NT2/D1 (cell line): ENCODE measurements around the gene PARG.
"Not testable (repeated sequence)": the region's sequence is repeated elsewhere in the genome, so short reads cannot be mapped to it uniquely, and the experiment has no call there.

ENCODE experiments used
- DNase-seq: peaks from one replicate; pipeline ENCODE4 v3.0.0-alpha.2; 2011; ENCODE audit warnings: low read depth, low spot score
- H3K27me3 ChIP-seq: 2 replicates; pipeline ENCODE4 v1.6.0; 2011; ENCODE audit warnings: mild to moderate bottlenecking; ENCODE audit not compliant: insufficient read length, insufficient read depth
- H3K36me3 ChIP-seq: 2 replicates; pipeline ENCODE4 v1.6.1; 2011; ENCODE audit warnings: mild to moderate bottlenecking, low read length, mixed read lengths; ENCODE audit not compliant: insufficient read depth, insufficient read length
- H3K4me1 ChIP-seq: 2 replicates; pipeline ENCODE4 v1.5.1; 2011; ENCODE audit not compliant: insufficient read depth, insufficient read length
- H3K4me3 ChIP-seq: 2 replicates; pipeline ENCODE4 v1.5.1; 2011; ENCODE audit warnings: low read depth; ENCODE audit not compliant: insufficient read length
- H3K9ac ChIP-seq: 2 replicates; pipeline ENCODE4 v1.6.0; 2011; ENCODE audit warnings: low read depth; ENCODE audit not compliant: insufficient read length
- H3K9me3 ChIP-seq: 2 replicates; pipeline ENCODE4 v1.5.1; 2011; ENCODE audit warnings: mild to moderate bottlenecking, low read length; ENCODE audit not compliant: insufficient read depth
- SUZ12 ChIP-seq: IDR thresholded peaks from 2 replicates; pipeline ENCODE4 v1.6.1; 2011; ENCODE audit not compliant: insufficient read length, insufficient read depth; ENCODE audit errors: extremely low read depth
- YY1 ChIP-seq: IDR thresholded peaks from 2 replicates; pipeline ENCODE4 v1.6.1; 2011; ENCODE audit not compliant: insufficient read length, insufficient read depth
- ZNF274 ChIP-seq: IDR thresholded peaks from 2 replicates; pipeline ENCODE4 v1.6.1; 2011; ENCODE audit warnings: mild to moderate bottlenecking, low read depth, low read length

The PARG gene

GRCh38 chr10:49844775-49845595 lies 96.8 kb downstream of the PARG start:
- no peak for DNase-seq
- Histone ChIP-seq H3K36me3 (peaks cover 19% of the 10 kb centered on the region), H3K9me3 (no peaks in the 10 kb centered on the region), H3K9ac (no peak overlapping the region), H3K27me3 (no peaks in the 10 kb centered on the region), H3K4me3 (no peak overlapping the region), H3K4me1 (no peaks in the 10 kb centered on the region)
- TF ChIP-seq YY1 (no peak), SUZ12 (no peak), ZNF274 (no peak)

- not testable (repeated sequence) for H3K4me3 ChIP-seq
Observed at GRCh38 chr10:49842333-49842628, 99.5 kb downstream of the PARG start.

GRCh38 chr10:49841615-49842332 lies 100.1 kb downstream of the PARG start:
- Histone ChIP-seq H3K4me3 (no peak overlapping the region), H3K9ac (no peak overlapping the region), H3K4me1 (no peaks in the 10 kb centered on the region), H3K36me3 (peaks cover 26% of the 10 kb centered on the region), H3K27me3 (no peaks in the 10 kb centered on the region), H3K9me3 (no peaks in the 10 kb centered on the region)
- DNase-seq: no peak
- no peak for TF ChIP-seq ZNF274
- TF ChIP-seq YY1: no peak
- no peak for TF ChIP-seq SUZ12

More at GRCh38 chr10:49842333-49842628, 99.5 kb downstream of the PARG start:
- H3K9ac ChIP-seq, DNase-seq, H3K4me1 ChIP-seq, H3K9me3 ChIP-seq, H3K27me3 ChIP-seq: not testable (repeated sequence)
- peaks cover 26% of the 10 kb centered on the region for H3K36me3 ChIP-seq

- Histone ChIP-seq H3K4me3 (no peak overlapping the region), H3K36me3 (peaks cover 21% of the 10 kb centered on the region), H3K9ac (no peak overlapping the region), H3K27me3 (no peaks in the 10 kb centered on the region), H3K4me1 (no peaks in the 10 kb centered on the region), H3K9me3 (no peaks in the 10 kb centered on the region)
- DNase-seq: no peak
- no peak for TF ChIP-seq YY1
- no peak for TF ChIP-seq ZNF274
- no peak for TF ChIP-seq SUZ12
Observed at GRCh38 chr10:49837685-49838084, 104.1 kb downstream of the PARG start.

GRCh38 chr10:49837051-49837478 lies 104.8 kb downstream of the PARG start:
- Histone ChIP-seq H3K9me3 (no peaks in the 10 kb centered on the region), H3K4me3 (no peak overlapping the region), H3K36me3 (peaks cover 27% of the 10 kb centered on the region), H3K4me1 (no peaks in the 10 kb centered on the region), H3K9ac (no peak overlapping the region), H3K27me3 (no peaks in the 10 kb centered on the region)
- TF ChIP-seq ZNF274: no peak
- no peak for TF ChIP-seq YY1
- TF ChIP-seq SUZ12: no peak
- DNase-seq: no peak

- no peaks in the 10 kb centered on the region for H3K9me3 ChIP-seq
- no peaks in the 10 kb centered on the region for H3K27me3 ChIP-seq
- H3K36me3 ChIP-seq: peaks cover 23% of the 10 kb centered on the region
- no peak for DNase-seq
- H3K4me1 ChIP-seq: peaks cover 2% of the 10 kb centered on the region
- no peak overlapping the region for H3K4me3 ChIP-seq
- no peak overlapping the region for H3K9ac ChIP-seq
- TF ChIP-seq YY1 (no peak), ZNF274 (no peak), SUZ12 (no peak)
Observed at GRCh38 chr10:49834976-49835375, 106.9 kb downstream of the PARG start.

GRCh38 chr10:49834201-49834600 lies 107.6 kb downstream of the PARG start:
- no peak for DNase-seq
- no peaks in the 10 kb centered on the region for H3K27me3 ChIP-seq
- H3K4me3 ChIP-seq: no peak overlapping the region
- H3K36me3 ChIP-seq: peaks cover 20% of the 10 kb centered on the region
- no peaks in the 10 kb centered on the region for H3K9me3 ChIP-seq
- H3K9ac ChIP-seq: no peak overlapping the region
- H3K4me1 ChIP-seq: peaks cover 2% of the 10 kb centered on the region
- TF ChIP-seq ZNF274 (no peak), SUZ12 (no peak), YY1 (no peak)
